HG03354 (cell line): Measurements from ENCODE around the gene ANKS1B.

Source experiments
- ATAC-seq: cut with Tn5 transposase; IDR thresholded peaks from one replicate; pipeline ENCODE4 v1.9.1; 2021; ENCODE audit warnings: mild to moderate bottlenecking; ENCODE audit not compliant: unreplicated experiment, poor library complexity, severe bottlenecking

ANKS1B gene

DNA sequence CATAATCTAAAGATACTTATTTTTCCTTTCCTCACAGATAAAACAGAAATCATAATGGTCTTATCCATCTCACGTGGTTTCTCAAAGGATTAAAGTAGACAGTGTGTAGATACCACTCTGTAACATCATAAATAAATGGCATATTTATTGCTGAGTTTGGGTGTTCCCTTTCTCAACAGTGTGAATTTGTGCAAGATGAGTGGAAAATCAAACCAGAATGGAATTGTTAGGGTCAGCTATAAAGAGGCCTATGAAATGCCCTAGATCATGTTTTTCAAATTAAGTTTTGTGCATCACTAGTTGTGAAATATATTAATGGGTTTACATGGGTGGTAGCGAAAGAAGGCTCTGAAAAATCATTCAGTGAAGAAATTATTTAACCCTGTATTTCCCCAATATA is 553.5 kb downstream of the ANKS1B start:
- no peak for ATAC-seq

- peak; percentile 86 for ATAC-seq
These were observed 557.6 kb downstream of the ANKS1B start for GRCh38 chr12:99427104-99427503.

DNA sequence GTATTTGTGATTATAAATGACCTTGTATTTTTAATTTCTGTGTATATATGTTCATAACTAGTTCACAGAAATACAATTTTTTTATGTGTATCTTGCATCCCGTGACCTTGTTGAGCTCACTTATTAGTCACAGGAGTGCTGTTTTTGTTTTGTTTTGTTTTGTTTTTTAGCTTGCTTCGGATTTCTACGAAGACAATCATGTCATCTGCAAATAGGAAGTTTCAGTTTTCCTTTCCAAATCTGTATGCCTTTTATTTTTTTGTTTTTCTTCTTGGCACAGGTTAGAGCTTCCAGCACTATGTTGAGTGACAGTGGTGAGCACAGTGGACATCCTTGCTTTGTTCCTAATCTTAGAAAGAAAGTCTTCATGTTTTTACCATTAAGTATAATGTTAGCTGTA is 566.4 kb downstream of the ANKS1B start:
- ATAC-seq = no peak

GRCh38 chr12:99413751-99414150 is 571.0 kb downstream of the ANKS1B start:
- ATAC-seq = no peak

DNA sequence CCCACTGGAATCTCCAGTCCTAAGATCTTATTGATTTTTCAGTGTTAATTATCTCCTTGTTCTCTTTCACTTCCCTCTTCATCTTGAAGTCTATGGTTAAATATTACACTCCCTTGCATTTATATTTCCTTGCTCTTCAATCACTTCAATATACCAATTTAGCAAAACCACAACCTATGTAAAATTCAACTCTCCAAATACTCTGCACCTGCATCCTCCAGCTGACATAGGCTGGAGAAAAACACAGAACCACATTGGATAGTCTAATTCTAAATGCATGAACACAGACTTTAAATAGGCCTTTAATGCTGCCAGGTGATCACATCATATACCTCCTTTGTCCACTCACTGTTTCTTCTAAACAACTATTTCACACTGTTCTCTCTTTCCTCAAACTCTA is 591.0 kb downstream of the ANKS1B start:
- peak; percentile 88 for ATAC-seq

DNA sequence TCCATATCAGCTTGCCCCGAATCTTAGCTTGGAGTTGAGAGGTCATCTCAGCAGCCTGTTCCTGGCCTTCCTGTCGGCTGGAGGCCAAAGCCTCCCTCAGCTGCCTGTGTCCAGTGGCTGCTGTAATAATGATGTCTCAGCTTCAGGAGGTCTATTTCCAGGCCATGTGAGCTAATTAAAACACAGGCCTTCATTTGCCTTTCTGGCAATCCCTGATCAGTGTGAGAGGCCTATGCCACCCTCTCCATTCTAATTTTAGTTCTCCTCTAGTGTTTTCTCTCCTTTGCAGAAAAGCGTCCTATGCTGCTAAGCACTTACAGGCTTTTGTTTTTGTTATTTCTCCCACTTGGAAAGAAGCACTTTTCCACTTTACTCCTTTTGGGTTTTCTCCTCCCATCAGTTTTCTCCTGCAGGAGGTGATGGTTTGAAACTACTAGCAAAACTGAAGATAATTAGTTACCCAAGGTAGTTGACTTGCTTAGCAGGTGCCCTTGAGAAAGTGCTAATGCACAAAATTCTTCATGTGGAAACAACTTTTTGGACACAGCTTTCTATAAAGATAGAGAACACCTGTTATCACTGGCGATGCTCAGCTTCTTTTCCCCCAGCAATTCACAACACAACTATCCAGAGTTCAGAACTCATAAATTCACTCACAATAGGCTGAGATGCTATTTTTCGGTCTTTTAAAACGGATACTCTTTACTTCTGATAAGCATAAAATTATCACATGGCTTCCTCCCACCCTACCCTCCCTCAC is 592.5 kb downstream of the ANKS1B start:
- ATAC-seq = no peak

GRCh38 chr12:99390707-99391106 is 594.0 kb downstream of the ANKS1B start:
- ATAC-seq = no peak

- no peak for ATAC-seq
These were observed 595.0 kb downstream of the ANKS1B start for GRCh38 chr12:99389751-99390150.

DNA sequence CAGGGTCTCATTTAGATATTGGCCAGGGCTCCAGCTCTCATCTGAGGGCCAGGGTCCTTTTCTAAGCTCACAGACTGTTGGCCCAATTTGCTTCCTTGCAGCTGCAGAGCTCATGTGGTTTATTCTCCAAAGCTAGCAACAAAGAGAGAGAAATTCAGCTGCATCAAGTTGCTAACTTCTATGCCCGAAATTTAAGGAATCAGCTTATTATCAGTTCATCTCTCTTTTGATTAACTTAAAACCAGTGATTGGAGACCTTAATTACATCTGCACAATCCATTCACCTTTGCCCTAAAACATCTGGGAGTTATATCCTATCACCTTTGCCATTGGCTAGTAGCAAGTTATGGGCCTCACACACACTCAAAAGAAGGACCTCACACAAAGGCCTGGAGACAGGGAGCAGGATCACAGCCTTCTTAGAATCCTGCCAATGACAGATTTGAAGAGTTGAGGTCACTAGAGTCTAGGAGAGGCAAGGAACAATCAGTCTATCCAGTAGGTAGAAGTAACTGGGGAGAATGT is 596.0 kb downstream of the ANKS1B start:
- no peak for ATAC-seq

GRCh38 chr12:99387661-99388060 is 597.1 kb downstream of the ANKS1B start:
- no peak for ATAC-seq

- peak; percentile 67 for ATAC-seq
These were observed 597.8 kb downstream of the ANKS1B start for GRCh38 chr12:99386907-99387306.

- ATAC-seq = no peak
These were observed 601.5 kb downstream of the ANKS1B start for GRCh38 chr12:99383258-99383657.

DNA sequence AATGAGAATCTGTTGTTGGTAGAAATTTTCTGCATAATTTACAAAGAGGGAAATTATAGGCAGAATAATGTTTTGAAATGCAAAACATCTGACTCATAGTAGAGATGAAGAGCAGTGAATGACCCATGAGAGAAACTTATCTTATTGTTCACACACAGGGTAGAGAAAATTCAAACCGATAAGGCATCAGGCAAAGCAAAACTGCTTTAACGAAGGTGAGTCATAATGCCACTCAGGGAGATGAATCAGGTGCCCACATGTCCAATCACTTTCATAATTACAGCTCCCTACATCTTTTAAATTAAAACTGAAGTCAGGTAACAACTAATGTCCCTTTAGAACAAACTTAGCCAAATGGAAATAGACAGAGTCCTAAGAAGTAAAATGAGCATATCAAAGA is 602.7 kb downstream of the ANKS1B start:
- ATAC-seq = peak; percentile 96

DNA sequence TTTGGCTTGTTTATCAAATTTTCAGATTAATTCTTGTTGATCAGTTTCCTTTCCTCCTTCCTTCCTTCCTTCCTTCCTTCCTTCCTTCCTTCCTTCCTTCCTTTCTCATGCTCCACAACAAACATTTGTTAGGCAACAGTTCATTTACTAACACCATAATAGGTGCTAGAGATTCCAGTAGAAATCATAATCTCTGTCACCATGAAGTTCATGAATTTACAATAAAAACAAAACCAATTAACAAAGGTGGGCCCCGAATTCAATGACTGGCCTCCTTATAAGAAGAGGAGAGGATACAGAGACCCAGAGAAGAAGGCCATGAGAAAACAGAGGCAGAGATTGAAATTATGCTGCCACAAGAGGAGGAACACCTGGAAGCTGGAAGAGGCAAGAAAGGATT is 604.0 kb downstream of the ANKS1B start:
- no peak for ATAC-seq

GRCh38 chr12:99374023-99374422 is 610.7 kb downstream of the ANKS1B start:
- ATAC-seq = no peak

DNA sequence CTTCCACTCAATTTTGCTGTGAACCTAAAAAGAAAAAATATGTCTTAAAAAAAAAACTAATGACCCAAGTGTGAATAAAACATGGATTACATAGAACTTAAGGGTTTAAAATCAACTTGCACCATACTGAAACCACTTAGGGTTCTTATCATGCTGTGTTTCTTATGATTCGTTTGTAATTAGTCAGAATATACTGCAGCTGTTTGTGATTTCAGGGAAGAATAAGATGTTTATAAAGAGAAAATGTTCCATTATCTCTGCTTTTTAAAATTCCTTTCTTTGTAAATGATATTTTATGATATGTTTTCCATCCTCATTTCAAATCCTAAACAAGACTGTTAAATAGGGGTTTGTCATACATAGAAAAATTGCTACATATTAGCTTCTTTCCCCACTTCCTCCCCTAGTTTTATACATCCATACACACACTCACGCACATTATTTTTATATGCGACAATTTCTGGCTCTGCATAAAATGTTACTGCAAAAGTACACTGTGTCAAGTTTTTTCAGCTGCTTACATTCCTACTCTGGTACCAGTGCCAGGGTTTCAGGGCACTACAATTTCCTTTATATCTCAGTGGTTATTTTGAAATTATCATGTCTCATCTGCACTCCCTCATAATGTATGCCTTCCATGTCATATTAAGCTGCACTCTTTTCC is 612.3 kb downstream of the ANKS1B start:
- ATAC-seq = no peak

DNA sequence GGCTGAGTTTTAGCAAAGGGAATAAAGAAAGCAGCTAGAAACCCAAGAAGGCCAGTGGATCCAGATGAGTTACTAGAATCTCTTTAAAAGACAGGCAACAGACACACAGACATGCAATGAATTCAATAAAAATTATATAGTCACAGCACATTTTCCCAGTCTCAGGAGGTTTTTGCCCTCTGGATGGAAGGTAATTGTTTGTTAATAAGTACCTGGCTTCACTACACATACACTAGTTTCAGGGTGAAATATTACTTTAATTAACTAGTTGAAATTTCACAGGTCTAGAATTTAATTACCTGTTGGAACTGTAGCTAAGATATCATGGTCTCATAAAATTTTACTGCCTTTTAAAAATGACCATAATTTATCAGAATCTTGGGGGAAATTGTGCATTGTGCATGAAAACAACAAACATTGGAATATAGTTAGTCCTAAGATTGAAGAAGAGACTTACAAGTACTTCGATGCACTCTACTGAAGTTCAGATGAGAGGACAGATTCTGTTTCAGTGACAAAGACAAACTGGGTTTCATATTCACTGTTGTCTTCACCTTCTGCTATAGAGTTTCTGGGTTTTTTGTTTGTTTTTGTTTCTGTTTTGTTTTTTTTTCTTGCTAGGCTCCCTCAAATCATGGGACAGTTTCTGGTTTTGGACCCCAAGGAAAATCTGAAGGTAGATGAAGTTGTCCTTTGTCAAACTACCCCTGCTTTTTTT is 614.2 kb downstream of the ANKS1B start:
- peak; percentile 63 for ATAC-seq

DNA sequence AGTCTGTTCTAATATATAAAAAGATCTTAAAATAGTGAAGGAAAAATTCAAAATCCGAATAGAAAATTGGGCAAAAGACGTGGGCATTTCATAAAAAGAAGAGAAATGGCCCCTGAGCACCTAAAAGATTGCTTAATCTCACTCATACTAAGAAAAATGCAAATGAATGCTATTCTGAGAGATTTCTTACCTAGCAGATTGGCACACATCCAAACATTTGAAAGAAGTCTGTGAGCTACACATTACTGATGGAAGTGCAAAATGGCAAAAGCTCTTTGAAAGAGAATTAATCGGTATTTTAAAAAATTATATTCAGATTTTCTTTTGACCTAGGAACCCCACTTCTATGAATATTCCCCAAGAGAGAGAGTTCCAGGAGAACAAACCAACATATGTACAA is 617.6 kb downstream of the ANKS1B start:
- no peak for ATAC-seq

DNA sequence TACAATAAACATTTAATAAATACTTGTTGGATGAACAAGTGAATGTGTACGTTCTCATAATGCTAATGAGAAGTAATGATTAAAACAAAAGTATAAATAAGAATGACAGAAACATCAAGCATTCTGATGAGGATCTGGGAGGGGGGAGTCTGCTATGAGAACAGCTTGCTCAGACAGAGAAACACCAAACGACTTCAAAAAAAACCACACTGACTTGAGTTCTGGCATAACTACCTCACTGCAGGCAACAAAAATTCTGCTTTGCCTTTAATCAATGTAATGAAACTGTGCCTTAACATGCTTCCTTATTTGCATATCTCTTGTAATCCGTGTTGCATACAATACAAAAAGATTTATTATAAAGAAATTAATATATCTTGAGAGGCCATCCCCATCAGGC is 632.5 kb downstream of the ANKS1B start:
- ATAC-seq = no peak

GRCh38 chr12:99343960-99344359 is 640.8 kb downstream of the ANKS1B start:
- ATAC-seq = no peak

DNA sequence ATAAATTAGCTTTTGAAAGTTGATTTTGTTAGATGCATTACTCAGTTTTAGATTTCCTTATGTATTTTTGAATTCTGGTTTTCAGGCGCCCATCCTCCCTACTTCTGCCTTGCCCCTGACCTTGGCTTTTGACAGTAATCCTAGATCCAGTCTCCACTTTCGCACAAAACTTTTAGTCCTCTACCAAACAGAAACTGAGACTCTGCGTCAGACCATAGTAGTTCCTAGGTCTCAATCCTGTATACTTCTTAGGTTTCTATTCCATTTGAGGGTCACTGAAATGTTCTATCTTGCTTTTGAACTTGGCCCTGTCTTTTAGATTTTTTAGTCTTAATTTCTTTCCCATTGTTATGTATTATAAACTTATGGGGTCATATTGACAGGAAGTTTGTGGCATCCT is 645.1 kb downstream of the ANKS1B start:
- no peak for ATAC-seq
